Measurements from ENCODE around the gene CHGA. TPM values are rescaled to one million over a fixed set of nuclear protein-coding genes. Genes with fewer than 3 reads are reported as not detected.

The CHGA gene
- total RNA-seq, 1 experiment from 2014 or later = 8.5 TPM

DNA sequence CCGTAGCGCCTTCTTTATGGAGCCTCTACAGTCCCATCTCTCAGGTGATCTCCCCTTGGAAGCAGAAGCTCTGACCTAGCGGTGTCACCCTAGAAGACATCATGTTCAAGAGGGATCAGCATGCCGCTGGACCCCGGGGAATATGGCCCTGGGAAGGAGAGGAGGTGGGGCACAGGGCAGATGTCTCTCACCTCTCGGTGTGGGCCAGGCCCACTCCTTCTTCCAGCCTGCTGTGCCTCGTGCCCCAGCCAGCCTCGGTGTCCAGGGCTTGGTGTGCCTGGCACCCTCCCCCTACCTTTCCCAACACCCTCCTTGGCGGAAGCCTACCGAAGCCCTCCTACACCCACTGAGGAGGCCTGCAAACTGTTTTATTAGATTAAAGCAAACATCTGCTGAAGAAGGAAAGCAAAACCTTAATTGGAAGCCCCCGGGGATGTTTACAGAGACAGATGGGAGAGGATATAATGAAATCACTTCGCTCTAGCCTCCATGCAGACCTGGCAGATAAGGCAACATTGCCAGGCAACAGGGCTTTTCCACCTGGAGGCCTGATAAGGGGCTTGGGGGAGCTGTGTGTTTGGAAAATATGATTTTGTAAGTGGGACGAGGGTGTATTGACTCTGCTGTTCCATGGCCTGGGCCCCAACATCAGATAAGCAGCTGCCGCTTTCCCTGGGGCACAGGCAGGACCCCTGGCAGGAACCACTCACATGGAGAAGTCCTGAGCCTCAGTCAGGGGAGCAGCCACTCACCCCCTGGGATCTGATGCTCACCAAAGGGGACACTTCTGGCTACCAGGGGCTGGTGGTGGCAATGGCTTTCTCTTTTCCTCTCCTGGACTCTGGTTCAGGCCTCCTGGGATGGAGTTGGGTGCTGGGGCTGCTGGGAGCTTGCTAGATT lies 5.7 kb upstream of the CHGA start:
- Mint-ChIP-seq H3K36me3 (no peaks in the 10 kb centered on the region), H3K27ac (no peak overlapping the region), H3K4me1 (peaks cover under 1% of the 10 kb centered on the region; the same call in 1 of the 2 replicates), H3K4me3 (no peak overlapping the region), H3K9me3 (peaks cover 4% of the 10 kb centered on the region), H3K27me3 (ENCODE audit: low read depth) (peaks cover 81% of the 10 kb centered on the region)
- DNase-seq (ENCODE audit: low spot score) = no peak
- CTCF ChIA-PET = interaction anchor here (1.1 kb wide), 1 partner anchor 196 kb away, joined by 3 read pairs; no protein-coding TSS in a partner anchor
- ATAC-seq = no peak
- POLR2A ChIA-PET = no interaction called here
- TF ChIP-seq NR3C1 (CRISPR knock-in tag; conservative IDR thresholded peaks at IDR 0.05; ENCODE audit: low read depth) (no peak), ZNF671 (CRISPR knock-in tag; IDR thresholded peaks at IDR 0.05) (no peak), ZNF263 (CRISPR knock-in tag; IDR thresholded peaks at IDR 0.05; ENCODE audit: low read depth) (no peak)
- TF ChIP-seq, protein P1, sequence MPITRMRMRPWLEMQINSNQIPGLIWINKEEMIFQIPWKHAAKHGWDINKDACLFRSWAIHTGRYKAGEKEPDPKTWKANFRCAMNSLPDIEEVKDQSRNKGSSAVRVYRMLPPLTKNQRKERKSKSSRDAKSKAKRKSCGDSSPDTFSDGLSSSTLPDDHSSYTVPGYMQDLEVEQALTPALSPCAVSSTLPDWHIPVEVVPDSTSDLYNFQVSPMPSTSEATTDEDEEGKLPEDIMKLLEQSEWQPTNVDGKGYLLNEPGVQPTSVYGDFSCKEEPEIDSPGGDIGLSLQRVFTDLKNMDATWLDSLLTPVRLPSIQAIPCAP (CRISPR knock-in tag; IDR thresholded peaks at IDR 0.05) = no peak
- TF ChIP-seq, protein P2, sequence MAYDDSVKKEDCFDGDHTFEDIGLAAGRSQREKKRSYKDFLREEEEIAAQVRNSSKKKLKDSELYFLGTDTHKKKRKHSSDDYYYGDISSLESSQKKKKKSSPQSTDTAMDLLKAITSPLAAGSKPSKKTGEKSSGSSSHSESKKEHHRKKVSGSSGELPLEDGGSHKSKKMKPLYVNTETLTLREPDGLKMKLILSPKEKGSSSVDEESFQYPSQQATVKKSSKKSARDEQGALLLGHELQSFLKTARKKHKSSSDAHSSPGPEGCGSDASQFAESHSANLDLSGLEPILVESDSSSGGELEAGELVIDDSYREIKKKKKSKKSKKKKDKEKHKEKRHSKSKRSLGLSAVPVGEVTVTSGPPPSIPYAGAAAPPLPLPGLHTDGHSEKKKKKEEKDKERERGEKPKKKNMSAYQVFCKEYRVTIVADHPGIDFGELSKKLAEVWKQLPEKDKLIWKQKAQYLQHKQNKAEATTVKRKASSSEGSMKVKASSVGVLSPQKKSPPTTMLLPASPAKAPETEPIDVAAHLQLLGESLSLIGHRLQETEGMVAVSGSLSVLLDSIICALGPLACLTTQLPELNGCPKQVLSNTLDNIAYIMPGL (CRISPR knock-in tag; IDR thresholded peaks at IDR 0.05) = no peak
- TF ChIP-seq, protein P3, sequence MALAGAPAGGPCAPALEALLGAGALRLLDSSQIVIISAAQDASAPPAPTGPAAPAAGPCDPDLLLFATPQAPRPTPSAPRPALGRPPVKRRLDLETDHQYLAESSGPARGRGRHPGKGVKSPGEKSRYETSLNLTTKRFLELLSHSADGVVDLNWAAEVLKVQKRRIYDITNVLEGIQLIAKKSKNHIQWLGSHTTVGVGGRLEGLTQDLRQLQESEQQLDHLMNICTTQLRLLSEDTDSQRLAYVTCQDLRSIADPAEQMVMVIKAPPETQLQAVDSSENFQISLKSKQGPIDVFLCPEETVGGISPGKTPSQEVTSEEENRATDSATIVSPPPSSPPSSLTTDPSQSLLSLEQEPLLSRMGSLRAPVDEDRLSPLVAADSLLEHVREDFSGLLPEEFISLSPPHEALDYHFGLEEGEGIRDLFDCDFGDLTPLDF (CRISPR knock-in tag; IDR thresholded peaks at IDR 0.05) = no peak

DNA sequence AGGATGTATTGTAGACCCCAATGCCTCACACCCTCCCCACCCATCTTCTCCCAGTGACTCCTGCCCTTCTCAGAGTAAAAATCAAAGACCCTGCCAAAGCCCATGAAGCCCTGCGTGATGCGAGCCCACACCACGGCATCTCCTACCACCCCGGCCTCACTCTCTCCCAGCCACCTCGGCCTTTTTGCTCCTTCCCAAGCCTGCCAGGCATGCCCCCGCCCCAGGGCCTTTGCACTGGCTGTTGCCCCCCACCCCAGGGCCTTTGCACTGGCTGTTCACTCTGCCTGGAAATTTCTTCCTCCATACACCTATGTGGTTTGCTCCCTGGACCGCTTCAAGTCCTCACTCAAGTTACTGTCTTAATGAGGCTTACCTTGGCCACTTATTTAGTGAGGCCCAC lies 5.0 kb upstream of the CHGA start:
- DNase-seq (ENCODE audit: low spot score) (no peak), ATAC-seq (no peak)
- Mint-ChIP-seq H3K27ac (no peak overlapping the region), H3K4me3 (no peak overlapping the region), H3K36me3 (no peaks in the 10 kb centered on the region), H3K27me3 (ENCODE audit: low read depth) (peaks cover 85% of the 10 kb centered on the region), H3K4me1 (peaks cover 5% of the 10 kb centered on the region), H3K9me3 (peaks cover 4% of the 10 kb centered on the region)
- POLR2A ChIA-PET = no interaction called here
- CTCF ChIA-PET = no interaction called here
- TF ChIP-seq ZBTB21 (CRISPR knock-in tag; IDR thresholded peaks at IDR 0.05; ENCODE audit: borderline replicate concordance) = no peak
- TF ChIP-seq NFATC4 (CRISPR knock-in tag; IDR thresholded peaks at IDR 0.05) = no peak
- TF ChIP-seq, protein P4, sequence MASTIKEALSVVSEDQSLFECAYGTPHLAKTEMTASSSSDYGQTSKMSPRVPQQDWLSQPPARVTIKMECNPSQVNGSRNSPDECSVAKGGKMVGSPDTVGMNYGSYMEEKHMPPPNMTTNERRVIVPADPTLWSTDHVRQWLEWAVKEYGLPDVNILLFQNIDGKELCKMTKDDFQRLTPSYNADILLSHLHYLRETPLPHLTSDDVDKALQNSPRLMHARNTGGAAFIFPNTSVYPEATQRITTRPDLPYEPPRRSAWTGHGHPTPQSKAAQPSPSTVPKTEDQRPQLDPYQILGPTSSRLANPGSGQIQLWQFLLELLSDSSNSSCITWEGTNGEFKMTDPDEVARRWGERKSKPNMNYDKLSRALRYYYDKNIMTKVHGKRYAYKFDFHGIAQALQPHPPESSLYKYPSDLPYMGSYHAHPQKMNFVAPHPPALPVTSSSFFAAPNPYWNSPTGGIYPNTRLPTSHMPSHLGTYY (CRISPR knock-in tag; IDR thresholded peaks at IDR 0.05) = no peak
- no peak for TF ChIP-seq GABPB1 (CRISPR knock-in tag; IDR thresholded peaks at IDR 0.05)
- TF ChIP-seq ELF4 (CRISPR knock-in tag; IDR thresholded peaks at IDR 0.05; ENCODE audit: low read depth) = no peak
- TF ChIP-seq ETV6 (CRISPR knock-in tag; IDR thresholded peaks at IDR 0.05) = no peak

DNA sequence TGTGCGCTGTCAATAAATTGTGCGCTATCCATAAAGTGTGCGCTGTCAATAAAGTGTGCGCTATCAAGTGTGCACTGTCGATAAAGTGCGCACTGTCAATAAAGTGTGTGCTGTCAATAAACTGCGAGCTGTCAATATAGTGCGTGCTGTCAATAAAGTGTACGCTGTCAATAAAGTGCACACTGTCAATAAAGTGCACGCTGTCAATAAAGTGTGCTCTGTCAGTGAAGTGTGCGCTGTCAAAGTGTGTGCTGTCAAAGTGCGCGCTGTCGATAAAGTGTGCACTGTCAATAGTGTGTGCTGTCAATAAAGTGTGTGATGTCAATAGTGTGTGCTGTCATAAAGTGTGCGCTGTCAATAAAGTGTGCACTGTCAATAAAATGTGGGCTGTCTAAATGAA lies 2.9 kb upstream of the CHGA start:
- Mint-ChIP-seq H3K9me3 (no peaks in the 10 kb centered on the region), H3K27me3 (ENCODE audit: low read depth) (peaks cover 88% of the 10 kb centered on the region), H3K27ac (no peak overlapping the region), H3K36me3 (no peaks in the 10 kb centered on the region), H3K4me3 (no peak overlapping the region), H3K4me1 (peaks cover 17% of the 10 kb centered on the region)
- POLR2A ChIA-PET = no interaction called here
- CTCF ChIA-PET = no interaction called here
- TF ChIP-seq ZNF317 (CRISPR knock-in tag; IDR thresholded peaks at IDR 0.05; ENCODE audit: borderline replicate concordance, low read depth) (no peak), SP1 (CRISPR knock-in tag; conservative IDR thresholded peaks at IDR 0.05) (no peak), ZNF263 (CRISPR knock-in tag; IDR thresholded peaks at IDR 0.05; ENCODE audit: low read depth) (no peak)
- TF ChIP-seq, protein P5, sequence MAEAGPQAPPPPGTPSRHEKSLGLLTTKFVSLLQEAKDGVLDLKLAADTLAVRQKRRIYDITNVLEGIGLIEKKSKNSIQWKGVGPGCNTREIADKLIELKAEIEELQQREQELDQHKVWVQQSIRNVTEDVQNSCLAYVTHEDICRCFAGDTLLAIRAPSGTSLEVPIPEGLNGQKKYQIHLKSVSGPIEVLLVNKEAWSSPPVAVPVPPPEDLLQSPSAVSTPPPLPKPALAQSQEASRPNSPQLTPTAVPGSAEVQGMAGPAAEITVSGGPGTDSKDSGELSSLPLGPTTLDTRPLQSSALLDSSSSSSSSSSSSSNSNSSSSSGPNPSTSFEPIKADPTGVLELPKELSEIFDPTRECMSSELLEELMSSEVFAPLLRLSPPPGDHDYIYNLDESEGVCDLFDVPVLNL (CRISPR knock-in tag; IDR thresholded peaks at IDR 0.05; ENCODE audit: borderline replicate concordance, low read depth) = no peak
- ATAC-seq (no peak), DNase-seq (ENCODE audit: low spot score) (no peak)
